HG02884 (cell line): Measurements from ENCODE around the gene PLEKHM1.

Source experiments
- ATAC-seq: cut with Tn5 transposase; IDR thresholded peaks from one replicate; pipeline ENCODE4 v1.9.1; 2021; ENCODE audit warnings: mild to moderate bottlenecking, moderate library complexity; ENCODE audit not compliant: unreplicated experiment

Gene PLEKHM1

DNA sequence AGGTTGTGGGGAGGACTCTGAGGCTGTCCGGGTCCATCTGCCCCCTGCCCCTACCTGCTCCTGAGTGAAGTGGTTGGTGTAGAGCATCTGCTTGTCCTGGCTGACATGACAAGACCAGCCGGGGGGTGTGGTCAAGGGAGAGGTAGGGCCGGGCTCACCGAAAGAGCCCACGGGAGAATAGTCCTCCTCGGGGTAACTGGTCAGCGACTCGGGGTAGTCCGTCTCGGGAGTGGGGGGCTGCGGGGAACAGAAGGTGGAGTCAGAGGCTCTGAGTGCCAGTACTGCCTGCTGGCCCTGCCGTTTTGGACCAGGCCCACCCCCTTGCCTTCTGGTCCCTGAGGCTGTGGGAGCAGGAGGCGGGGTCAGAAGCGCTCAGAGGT is 85.7 kb downstream of the PLEKHM1 start:
- no peak for ATAC-seq

DNA sequence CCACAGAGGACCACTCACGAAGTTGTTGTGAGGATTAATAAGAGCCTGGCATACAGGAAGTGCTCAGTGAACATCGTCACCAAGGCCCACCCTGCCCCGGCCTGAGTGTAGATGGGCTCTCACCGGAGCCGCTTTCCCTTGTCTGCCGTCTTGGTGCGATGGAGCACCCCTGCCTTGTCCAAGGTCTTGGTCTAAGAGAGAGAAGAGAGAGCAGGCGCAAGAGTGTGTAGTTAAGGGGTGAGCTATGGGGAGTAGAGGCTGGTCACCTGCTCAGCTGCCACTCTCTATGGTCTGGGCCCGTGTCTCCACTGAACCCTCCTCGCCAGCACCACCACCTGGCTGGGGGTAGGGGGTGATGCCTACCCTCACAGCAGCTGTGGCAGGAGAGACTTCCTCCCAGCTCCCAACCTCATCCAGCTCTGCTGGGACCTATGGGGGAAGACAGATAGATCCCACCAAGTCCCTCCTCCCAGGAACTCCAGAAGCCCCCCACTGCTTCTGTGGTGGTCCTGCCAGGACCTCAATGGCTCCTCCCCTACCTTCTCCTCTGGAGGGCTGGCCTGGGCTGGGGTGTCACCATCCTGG is 86.5 kb downstream of the PLEKHM1 start:
- ATAC-seq: no peak

DNA sequence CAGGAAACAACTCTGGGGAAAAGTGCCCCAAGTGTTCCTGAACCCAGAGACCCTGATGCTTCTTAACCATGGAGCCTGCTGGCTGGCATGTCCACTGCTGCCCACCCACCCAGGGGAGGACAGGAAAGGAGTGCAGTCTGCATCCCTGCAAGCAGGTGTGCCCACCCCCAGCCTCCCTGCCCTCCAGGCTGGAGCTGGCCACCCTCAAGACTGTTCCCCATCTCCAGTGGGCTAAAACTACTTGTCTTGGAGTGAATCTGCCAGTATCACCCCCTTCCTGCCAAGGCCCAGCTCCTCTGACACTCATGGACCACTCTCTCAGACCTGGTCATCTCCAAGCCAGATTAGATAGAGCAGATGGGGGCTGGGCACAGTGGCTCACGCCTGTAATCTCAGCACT is 87.6 kb downstream of the PLEKHM1 start:
- no peak for ATAC-seq

DNA sequence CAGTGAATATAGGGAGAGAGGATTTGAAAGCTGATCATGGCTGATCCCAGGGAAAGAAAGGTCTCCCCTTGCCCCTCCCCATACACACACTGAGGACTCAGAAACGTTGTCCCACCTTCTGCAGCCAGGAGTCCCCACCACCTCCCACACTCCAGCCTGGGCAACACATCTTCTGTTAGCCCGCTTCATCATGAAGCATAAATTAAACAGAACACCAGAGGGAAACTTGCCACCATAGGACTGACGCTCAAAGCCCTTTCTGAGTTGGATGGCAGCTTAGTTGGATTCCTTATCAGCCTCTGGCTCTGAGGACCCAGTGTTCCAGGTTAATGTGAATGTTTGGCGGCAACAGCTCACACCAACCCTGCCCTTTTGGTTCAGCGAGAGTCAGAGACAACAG is 91.7 kb downstream of the PLEKHM1 start:
- no peak for ATAC-seq

DNA sequence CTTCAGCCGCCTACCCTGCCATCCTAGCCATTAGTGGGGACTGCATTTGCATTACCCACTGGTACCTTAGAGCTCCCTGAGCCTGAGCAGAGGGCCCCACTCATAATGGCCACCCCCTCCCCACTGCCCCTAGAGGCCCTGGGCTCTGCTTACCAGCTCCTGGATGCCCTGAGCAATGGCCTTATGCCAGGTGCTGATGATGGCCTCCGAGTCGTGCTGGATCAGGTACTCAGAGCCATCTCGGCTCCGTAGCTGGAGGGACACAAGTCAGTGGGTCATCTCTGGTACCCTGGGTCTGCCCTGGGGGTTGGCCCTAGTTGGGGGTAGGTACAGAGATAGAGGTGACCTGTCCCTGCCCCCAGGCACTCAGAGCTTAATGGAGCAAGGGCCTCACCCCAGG is 92.7 kb downstream of the PLEKHM1 start:
- no peak for ATAC-seq

DNA sequence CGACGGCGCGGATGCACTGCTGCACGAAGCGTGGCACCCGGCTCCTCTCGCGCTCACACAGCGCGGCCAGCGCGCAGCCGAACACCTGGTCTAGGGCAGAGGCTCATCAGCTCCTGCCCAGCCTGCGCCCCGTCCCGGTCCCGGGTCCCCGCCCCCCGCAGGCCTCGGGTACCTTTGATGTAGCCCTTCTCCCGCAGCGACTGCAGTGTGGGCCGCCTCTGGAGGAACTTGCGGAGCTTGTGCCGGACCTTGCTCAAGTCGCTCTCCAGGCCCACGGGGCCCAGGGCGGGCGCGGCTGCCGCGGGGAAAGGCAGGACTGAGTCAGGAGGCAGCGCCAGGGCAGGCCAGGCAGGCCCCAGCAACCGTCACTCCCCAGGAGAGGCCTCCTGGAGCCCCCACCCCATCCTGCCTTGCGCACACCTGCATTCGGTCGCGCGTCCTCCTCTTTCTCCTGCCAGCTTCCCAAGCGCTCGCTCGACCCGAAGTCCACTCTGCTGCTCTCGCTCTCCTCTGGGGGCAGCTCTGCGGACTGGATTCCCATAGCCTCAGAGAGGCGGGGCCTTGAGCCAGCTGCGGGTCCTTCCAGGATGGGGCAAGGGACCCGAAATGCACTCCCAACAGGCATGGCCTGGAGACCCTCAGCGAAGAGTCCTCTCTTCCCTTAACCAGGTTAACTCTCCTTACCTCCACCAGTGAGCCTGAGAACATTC is 93.9 kb downstream of the PLEKHM1 start:
- no peak for ATAC-seq

DNA sequence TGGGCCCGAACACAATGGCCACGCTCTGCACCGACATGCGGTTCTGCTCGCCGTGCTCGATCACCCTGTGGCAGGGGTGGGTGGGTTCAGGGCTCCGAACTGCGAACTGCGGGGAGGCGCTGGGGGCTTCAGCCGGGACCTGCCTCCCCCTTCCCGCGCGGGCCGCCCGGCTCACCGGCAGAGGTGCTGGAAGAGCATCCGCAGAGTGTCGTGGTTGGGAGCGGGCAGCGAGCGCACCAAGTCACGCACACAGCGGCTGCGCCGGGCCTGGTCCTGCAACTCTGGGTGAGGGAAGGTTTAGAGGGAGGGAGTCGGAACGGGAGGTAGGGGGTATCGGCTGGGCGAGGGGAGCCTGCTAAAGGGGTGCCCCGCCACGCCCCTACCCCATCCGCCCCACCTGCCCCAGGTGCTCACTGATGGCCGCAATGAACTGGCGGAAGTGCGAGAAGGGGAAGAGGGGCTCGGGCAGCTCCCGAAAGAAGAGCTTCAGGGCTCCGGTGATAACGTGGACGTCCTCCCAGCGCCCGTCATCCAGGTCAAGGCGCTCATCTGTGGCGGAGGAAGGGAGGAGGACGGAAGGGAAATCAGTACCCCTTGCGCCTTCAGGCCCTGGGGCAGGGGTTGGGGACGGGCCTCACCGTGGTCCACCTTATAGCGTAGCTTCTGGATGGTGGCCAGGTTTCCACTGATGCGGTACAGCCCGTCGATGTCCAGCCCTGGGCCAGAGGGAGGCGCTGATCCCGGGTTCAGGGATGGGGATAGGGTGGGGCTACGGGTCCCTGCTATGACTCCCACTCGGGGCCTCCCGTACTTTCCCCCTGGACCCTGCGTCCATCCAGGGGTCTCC is 94.7 kb downstream of the PLEKHM1 start:
- ATAC-seq: no peak

DNA sequence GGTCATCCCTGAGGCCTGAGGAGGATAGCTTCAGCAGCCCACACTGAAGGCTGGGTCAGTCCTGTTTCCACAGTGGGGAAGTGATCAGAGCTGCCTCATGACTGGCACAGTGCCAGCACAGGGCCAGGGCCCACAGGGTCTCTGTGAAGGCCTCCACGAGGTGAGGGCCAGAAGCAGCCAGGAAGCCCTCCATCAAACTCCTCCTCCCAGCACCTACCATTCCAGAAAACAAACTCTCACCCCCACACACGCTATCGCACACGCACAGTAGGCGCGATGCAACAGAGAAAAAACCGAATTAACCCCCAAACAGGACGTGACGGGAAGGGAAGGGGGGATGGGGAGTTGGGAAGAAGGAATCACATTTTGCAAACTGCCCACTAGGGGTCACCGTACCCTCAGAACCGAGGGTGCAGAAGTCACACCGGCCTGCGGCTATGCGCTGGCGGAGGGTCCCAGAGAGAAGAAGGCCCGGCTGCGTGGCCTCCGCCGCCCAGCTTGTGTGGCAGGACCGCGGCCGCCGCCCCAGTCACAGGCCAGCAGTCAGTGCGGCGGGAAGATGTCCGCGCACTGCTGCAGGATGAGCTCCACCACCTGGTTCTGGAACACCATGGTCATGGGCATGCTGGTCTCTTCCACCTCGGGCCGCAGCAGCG is 95.5 kb downstream of the PLEKHM1 start:
- no peak for ATAC-seq

DNA sequence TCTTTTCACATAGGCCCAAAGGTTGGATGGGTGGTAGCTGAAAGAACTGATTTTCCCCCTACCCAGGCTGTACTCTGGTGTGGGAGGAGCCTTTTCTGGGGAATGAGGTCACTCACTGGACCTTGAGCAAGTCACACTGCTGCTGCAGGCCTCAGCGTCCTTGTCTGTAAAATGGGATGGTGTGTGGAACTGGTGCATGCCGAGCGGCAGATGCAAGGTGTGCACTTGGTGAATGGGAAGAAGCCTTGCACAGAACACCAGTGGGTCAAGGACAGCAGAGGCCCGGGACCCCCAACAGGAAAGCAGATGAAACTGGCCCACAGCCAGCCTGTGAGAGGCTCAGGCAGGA is 96.0 kb downstream of the PLEKHM1 start:
- ATAC-seq: no peak

DNA sequence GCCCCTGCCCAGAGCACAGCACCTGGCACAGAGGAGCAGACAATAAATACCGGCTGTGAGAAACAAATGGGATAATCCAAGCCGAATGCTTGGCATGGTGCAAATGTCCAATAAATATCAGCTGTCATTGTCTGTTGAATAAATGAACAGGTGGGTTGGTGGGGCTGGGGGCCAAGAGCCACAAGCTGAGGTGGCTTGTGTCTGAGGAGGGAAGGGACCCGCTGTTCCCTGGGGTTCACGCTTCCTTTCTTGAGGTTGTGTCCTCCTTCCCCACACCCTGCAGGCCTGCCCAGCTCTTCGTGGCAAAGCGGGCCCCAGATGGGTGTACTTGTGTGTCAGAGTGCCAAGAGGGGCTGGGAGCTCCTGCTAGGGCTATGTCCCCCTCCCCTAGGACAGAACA is 96.4 kb downstream of the PLEKHM1 start:
- ATAC-seq: no peak

DNA sequence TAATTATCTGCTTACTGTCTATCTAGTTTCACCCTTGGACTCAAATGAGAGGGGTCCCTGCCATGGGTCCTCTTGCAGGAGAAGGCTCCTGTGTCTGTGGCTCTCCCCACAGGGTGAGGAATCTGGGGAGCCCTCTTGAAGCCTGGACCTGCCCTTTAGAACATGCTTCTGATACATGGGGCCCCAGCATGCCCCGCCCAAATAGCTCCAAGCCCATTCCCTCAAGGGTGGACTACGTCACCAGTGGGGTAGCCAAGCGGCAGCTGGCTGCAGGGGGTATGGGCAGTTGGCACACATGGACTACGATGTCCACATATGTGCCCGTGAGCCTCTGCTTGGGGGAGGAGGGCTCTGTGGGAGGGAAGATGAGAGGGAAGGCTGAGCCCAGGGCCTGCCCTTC is 97.1 kb downstream of the PLEKHM1 start:
- ATAC-seq: no peak

DNA sequence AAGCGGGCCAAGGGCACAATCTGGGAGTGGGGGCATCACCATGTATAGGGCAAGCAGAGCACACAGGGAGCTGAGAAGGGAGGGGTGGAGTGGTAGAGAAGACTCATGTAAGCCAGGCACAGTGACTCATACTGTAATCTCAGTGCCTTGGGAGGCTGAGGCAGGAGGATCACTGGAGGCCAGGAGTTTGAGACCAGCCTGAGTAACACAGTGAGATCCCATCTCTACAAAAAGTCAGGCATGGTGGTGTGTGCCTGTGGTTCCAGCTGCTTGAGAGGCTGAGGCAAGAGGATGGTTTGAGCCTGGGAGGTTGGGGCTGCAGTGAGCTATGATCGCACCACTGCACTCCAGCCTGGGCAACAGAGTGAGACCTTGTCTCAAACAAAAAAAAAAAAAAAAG is 98.6 kb downstream of the PLEKHM1 start:
- no peak for ATAC-seq

DNA sequence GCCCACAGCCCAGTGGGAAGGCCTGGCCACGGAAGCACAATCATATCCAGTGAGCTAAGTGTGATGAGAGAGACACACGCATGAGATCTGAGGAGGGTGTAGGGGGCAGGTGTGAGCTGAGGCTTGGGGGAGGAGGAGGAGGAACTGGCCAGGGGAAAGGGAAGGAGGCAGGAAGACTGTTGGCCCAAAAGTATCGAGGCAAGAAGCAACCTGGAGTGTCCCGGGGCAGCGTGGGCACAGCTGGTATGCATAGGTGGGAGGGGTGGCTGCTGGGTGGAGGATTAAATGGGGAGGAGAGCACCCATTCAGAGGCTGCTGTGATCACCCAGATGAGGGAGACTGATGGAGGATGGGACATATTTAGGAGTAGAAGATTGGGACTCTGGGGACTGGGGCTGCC is 99.2 kb downstream of the PLEKHM1 start:
- ATAC-seq: no peak

DNA sequence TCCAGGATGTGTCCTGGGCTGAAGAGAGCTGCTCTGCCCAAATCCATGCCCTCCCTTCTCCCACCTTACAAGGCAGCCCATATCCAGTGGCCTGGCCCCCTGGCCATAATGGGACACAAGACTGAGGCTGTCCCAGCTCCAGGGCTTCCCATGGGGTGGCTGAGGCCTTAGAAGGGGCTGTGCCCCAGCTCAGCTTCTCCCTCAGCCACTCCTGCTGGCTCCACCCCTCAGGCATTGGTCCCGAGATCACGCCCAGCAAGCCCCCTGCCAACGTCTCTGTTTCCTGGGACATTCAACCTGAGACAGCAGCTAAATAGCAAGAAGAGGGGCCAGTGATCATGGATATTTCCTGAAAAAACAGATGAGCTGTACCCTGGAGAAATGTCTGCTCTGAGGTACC is 101.2 kb downstream of the PLEKHM1 start:
- no peak for ATAC-seq

DNA sequence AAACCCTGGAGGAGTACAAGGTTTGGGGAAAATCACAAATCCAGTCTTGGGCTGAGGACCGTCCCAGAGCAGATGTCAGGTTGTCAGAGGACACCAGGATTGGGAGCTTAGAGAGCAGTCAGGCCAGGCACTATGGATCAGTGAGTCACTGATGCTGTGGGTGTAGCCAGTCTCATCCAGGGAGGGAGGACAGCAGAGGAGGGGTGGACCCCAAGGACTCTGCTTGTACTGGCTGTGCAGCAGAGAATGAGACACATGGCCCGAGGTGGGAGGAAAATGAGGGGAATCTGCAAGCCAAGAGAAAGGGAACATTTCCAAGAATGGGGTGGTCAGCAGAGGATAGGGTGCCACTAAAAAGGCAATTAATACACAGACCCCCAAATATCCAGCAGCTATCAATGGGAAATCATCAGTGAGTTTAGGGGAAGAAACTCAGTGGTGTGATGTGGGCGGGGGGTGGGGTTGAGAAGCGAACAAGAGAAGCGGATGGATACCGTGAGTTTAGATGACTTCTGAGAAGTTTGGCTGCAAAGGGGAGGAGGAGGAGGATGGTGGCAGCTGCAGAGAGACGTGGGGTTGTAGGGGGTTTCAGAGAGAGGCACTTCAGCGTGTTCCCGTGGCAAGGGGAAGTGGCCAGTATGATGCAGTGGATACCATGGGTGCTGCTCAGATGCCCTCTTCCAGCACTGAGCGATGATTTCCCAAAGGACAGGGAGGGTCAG is 101.8 kb downstream of the PLEKHM1 start:
- no peak for ATAC-seq

DNA sequence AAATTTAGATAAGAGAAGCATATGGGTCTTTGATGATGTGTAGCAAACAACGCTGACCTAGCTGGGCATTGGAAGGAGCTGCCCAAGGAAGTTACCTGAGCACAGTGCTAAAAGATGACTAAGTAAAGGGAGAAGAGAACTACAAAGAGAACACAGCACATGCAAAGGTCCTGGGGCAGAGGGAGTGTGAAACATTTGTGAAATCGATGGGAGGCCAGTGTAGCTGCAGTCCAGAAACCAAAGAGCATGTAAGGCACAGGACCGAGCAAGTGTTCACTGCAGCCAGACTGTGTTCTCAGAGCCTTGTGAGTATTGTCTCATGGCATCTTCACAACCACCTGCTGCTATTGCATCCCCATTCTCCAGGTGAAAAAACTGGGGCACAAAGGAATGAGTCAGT is 102.8 kb downstream of the PLEKHM1 start:
- ATAC-seq: no peak

DNA sequence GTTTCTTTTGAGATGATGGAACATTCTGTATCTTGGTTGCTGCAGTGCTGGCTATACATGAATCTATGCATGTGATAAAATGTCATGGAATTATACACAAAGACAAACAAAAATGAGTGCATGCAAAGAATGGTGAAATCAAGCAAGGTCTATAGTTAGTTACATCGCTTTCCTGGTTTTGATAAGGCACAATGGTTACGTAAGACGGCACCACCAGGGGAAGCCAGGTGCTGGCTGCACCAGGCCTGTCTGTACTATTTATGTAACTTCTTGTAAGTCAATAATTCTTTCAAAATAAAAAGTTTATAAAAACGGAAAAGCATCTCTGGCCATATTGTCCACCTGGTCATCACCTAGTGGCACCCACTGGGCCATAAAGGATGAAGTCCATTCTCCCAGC is 104.3 kb downstream of the PLEKHM1 start:
- ATAC-seq: no peak
